Cortex of kidney (tissue), 1 donor: ENCODE results near the gene TNFSF12.

Experiments used
- DNase-seq: peaks from one replicate; lab custom pipeline; 2025; lab: John Stamatoyannopoulos, UW

The TNFSF12 gene, protein sequence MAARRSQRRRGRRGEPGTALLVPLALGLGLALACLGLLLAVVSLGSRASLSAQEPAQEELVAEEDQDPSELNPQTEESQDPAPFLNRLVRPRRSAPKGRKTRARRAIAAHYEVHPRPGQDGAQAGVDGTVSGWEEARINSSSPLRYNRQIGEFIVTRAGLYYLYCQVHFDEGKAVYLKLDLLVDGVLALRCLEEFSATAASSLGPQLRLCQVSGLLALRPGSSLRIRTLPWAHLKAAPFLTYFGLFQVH

DNA sequence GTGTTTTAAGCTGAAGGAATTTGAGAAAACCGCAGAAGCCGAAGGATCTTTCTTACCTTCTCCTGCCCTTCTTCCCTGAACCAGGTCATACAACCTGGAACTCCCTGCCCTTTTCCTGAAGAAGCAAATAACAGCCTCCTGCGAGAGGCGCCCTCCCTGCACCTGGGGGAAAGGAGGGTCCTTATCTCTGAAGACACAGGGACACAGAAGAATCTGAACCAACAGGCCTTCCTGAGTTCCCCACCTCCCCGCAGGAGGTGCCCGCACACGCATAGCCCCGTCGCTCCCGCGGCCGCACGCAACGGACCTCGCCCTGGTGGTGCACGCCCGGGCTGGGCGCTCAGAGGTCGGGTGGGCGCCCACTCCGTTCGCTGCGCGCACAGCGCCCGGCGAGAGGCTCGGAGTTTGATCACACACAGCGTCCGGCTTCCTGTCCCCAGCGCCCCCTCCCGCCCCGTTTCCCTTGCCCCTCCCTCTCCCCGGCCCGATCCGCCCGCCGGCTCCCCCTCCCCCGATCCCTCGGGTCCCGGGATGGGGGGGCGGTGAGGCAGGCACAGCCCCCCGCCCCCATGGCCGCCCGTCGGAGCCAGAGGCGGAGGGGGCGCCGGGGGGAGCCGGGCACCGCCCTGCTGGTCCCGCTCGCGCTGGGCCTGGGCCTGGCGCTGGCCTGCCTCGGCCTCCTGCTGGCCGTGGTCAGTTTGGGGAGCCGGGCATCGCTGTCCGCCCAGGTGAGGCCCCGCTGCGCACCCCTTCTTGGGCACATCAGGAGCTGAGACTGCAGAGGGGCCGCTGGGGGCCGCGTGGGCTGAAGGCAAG, at the start of gene TNFSF12:
Gene TNFSF12, plus strand, starts transcription at position 474 of the 816 bp plus-strand sequence. Its CDS starts 96 bp downstream, at position 570.
- DNase-seq: no peak

- DNase-seq: no peak
These were observed 49.7 kb upstream of the TNFSF12 start for GRCh38 chr17:7499161-7499560.

DNA sequence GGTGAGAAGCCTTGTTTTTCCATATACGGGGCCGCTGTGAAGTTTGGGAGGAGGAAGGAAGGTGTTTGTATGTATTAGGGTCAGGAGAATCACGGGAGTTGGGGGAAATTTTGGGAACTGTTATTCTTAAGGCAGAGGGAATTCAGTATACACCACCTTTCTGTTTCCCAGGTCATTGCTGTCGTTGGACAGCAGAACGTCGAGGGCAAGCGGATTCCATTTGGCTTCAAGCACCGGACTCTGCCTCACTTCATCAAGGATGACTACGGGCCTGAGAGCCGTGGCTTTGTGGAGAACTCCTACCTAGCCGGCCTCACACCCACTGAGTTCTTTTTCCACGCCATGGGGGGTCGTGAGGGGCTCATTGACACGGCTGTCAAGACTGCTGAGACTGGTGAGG, 47.1 kb upstream of the TNFSF12 start:
- DNase-seq: no peak

DNA sequence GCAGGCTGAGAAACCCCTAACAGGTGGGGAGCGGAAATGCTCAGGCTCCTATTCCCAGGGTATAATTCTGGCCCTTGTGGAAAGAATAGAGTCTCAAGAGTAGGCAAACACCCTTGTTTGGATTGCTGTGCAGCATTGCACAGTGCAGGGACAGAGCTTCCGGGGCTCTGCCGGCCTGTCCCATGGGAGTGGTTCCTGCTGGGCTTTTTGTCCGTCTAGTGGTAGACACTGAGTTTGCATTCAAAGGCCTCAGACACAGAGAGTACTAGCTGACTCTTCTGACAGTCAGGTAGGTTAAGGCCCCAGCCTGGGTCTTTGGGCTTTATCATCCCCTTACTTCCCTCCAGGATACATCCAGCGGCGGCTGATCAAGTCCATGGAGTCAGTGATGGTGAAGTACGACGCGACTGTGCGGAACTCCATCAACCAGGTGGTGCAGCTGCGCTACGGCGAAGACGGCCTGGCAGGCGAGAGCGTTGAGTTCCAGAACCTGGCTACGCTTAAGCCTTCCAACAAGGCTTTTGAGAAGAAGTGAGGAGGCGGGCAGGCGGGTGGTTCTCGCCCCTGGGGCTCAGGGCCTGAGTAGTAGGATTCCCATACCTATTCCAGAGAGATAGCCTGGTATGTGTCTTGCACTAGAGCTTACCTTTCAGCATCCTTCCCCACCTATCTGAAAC, 46.5 kb upstream of the TNFSF12 start:
- no peak for DNase-seq

- DNase-seq: no peak
These were observed 45.9 kb upstream of the TNFSF12 start for GRCh38 chr17:7502987-7503386.

- no peak for DNase-seq
These were observed 45.3 kb upstream of the TNFSF12 start for GRCh38 chr17:7503521-7503920.

DNA sequence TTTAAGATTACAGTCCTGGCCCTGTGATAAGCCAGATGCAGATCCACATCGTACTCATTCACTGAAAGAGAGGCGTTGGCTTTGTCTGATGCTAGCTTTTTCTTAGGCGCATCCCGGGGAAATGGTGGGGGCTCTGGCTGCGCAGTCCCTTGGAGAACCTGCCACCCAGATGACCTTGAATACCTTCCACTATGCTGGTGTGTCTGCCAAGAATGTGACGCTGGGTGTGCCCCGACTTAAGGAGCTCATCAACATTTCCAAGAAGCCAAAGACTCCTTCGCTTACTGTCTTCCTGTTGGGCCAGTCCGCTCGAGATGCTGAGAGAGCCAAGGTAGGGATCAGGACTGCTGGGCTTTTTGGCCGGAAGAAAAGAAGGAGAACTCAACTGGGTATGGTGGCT, 40.7 kb upstream of the TNFSF12 start:
- no peak for DNase-seq

GRCh38 chr17:7508846-7509245, 40.0 kb upstream of the TNFSF12 start:
- DNase-seq: no peak

GRCh38 chr17:7509937-7510336, 38.9 kb upstream of the TNFSF12 start:
- no peak for DNase-seq

DNA sequence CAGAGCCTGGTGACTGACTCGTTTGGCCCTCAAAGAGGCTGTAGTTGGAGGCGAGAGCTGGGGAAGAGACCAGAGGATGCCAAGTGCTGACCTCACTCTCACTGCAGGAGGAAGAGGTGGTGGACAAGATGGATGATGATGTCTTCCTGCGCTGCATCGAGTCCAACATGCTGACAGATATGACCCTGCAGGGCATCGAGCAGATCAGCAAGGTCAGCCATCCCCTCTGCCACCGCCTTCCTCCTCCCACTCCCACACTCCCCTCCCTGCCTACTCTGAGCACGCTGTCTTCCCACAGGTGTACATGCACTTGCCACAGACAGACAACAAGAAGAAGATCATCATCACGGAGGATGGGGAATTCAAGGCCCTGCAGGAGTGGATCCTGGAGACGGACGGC, 37.8 kb upstream of the TNFSF12 start:
- DNase-seq: no peak

GRCh38 chr17:7512105-7512504, 36.8 kb upstream of the TNFSF12 start:
- DNase-seq: no peak

DNA sequence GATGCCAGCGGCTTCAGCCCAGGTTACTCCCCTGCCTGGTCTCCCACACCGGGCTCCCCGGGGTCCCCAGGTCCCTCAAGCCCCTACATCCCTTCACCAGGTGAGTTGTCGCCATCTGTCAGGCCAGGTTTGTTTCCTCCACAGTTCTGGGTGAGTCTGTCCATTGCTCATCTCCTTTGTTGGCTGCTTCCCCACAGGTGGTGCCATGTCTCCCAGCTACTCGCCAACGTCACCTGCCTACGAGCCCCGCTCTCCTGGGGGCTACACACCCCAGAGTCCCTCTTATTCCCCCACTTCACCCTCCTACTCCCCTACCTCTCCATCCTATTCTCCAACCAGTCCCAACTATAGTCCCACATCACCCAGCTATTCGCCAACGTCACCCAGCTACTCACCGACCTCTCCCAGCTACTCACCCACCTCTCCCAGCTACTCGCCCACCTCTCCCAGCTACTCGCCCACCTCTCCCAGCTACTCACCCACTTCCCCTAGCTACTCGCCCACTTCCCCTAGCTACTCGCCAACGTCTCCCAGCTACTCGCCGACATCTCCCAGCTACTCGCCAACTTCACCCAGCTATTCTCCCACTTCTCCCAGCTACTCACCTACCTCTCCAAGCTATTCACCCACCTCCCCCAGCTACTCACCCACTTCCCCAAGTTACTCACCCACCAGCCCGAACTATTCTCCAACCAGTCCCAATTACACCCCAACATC, 35.9 kb upstream of the TNFSF12 start:
- no peak for DNase-seq

- DNase-seq: no peak
These were observed 34.9 kb upstream of the TNFSF12 start for GRCh38 chr17:7513850-7514419.

- DNase-seq: no peak
These were observed 32.8 kb upstream of the TNFSF12 start for GRCh38 chr17:7515911-7516610.

DNA sequence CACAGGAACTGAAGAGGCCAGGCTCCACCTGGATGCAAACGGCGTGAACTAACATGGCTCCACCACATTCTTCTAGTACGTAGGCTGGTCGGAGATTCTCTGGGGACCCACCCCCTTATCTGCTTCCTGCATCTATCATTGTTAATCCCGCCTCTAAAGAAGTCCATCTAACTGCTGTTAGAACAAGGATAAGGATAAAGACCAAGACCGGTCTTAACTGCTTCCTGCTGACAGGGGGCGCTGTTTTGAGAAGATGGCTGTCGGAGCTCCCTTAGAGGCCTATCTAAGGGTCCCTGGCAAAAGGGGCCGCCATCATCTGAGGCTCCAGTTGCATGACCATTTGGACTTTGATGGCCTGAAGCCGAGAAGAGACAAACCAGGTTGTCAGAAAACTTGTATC, 25.8 kb upstream of the TNFSF12 start:
- no peak for DNase-seq

GRCh38 chr17:7528842-7529241, 20.0 kb upstream of the TNFSF12 start:
- no peak for DNase-seq

DNA sequence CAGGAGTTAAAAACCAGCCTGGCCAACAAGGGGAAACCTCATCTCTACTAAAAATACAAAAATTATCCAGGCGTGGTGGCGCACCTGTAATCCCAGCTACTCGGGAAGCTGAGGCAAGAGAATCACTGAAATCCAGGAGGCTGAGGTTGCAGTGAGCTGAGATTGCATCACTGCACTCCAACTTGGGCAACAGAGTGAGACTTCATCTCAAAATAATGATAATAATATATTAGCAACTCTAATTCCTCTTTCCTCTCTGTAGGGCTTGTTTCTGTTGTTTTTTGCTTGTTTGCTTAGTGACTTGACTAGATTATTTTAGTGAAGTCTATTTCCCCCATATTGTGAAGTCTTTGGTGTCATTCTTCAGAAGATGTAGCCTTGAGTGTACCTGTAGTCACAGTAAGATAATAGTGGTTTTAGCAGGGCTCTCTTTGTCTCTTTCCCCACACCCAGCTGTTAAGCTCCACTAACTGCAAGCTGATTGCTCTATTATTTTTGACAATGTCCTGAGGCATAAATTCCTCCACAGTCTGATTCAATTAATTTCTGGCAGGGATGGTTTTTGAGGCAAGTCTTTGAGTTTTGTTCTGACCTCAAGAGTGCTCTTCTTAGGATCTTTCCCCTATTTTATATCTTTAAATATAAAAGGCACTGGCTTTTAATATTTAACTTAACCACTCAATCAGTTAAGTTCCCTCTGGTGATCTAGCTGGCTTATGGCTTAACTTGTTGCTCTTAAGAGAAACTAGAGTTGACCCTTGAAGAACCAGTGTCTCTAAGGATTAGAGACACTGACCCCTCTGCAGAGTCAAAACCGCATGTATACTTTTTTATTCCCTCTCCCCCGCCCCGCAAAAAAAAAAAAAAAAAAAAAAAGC, 18.6 kb upstream of the TNFSF12 start:
- no peak for DNase-seq

DNA sequence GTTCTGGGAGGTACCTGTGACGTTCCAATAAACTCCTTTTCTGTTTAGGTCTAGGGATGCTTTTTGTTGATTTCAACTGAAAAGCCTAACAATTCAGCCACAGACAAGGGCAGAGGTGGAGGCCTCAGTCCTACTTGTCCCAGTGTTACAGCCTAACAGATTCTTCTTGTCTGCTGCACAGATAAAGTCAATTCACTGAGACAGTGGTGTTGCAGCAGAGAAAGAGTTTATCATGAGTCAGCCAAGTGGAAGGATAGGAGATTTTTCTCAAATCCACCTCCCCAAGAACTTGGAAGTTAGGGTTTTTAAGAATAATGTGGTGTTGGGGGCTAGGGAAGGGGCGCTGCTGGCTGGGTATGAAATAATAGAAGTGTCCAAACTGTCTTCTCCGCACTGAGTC, 10.8 kb upstream of the TNFSF12 start:
- DNase-seq: no peak

GRCh38 chr17:7538891-7539545, 9.8 kb upstream of the TNFSF12 start:
- no peak for DNase-seq
